GM12891 (cell line): ENCODE results near the gene PCSK6.

ENCODE experiments used
- POLR2A ChIP-seq: IDR thresholded peaks from 2 replicates; pipeline ENCODE4 v1.6.1; 2011; ENCODE audit warnings: low read depth, low read length, control low read depth
- TAF1 ChIP-seq: IDR thresholded peaks from 2 replicates; pipeline ENCODE4 v1.6.1; 2011; ENCODE audit warnings: low read depth, low read length, control low read depth

- TF ChIP-seq POLR2A (no peak), TAF1 (no peak)
Measured at GRCh38 chr15:101293122-101293521, 196.4 kb downstream of the PCSK6 start.
